IPS-18c (cell line): Measurements from ENCODE around the gene SCN9A.
"Not testable (repeated sequence)": the region's sequence is repeated elsewhere in the genome, so short reads cannot be mapped to it uniquely, and the experiment has no call there.

ENCODE experiments used
- H3K4me3 ChIP-seq: 2 replicates; pipeline ENCODE4 v1.7.0; 2013; ENCODE audit warnings: low read depth, mild to moderate bottlenecking, low read length, moderate library complexity; ENCODE audit not compliant: insufficient read depth
- H3K9me3 ChIP-seq: one replicate; pipeline ENCODE4 v1.6.1; 2013; ENCODE audit warnings: mild to moderate bottlenecking, low read length, moderate library complexity; ENCODE audit not compliant: control insufficient read depth, insufficient read depth

SCN9A gene

DNA sequence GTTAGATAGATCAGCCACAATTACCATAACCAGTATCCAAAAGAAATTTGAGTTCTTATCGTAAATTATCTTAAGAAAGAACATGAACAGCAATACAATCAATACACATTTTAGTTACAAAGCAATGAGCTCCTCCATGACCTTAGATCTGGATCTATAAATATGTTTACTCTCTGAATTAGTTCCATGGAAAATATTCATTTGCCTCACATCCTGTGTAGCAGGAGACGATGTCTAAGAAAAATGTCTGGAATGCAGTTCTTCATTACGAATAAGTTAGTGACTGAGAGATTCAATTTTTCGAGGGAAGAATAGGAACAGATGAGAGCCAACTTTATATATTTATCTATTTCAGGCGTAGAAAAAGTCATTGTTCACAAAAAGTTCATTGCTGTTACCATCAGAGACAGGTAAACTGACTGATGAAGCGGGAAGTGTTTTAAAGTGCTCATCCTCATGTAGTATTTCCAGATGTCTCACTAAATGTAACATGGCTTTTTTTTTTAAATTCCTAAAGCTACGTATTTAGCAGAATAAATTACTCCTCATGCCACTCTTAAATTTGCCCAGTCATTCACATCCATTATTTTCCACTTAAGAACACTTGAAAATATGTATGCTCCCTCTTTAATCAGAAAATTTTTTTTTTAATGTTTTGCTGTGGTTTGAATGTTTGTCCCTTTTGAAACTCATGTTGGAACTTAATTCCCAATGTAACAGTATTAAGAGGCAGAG lies 141.5 kb downstream of the SCN9A start:
- Histone ChIP-seq H3K9me3 (no peaks in the 10 kb centered on the region), H3K4me3 (no peak overlapping the region)

DNA sequence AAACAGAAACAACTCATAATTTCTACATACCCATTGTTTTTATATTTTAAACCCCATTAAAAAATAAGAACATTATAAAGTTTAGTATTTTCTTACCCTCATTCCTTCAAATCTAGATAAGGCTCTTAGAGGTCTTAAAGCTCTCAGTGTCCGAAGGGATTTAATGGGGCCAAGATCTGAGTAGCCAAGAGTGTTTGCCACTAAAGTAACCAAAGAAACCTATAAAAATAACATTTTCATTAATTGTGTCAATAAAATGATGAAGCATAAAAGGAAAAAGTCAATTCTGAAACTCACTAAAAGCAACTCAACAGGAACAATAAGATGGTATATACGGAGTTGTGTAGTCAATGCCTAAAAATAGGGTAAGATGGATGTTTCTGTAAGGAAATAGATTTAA lies 142.5 kb downstream of the SCN9A start:
- no peak overlapping the region for H3K4me3 ChIP-seq
- no peaks in the 10 kb centered on the region for H3K9me3 ChIP-seq

DNA sequence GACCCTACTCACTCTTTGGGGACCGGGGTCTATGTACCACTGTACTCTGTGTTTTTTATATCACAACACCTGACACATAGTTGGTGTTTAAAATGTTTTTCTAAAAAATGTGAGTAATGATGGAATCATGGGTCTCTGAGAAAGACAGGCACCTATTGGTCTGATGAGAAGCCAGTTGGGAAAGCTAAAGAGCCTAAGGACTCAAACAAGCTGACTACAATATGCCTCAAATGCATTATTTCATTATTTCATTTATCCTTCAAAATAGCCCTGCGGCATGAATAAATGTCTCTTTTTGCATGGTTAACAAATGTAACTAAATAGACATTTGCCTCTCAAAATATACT lies 145.0 kb downstream of the SCN9A start:
- H3K4me3 ChIP-seq, result no peak overlapping the region
- H3K9me3 ChIP-seq, result no peaks in the 10 kb centered on the region

DNA sequence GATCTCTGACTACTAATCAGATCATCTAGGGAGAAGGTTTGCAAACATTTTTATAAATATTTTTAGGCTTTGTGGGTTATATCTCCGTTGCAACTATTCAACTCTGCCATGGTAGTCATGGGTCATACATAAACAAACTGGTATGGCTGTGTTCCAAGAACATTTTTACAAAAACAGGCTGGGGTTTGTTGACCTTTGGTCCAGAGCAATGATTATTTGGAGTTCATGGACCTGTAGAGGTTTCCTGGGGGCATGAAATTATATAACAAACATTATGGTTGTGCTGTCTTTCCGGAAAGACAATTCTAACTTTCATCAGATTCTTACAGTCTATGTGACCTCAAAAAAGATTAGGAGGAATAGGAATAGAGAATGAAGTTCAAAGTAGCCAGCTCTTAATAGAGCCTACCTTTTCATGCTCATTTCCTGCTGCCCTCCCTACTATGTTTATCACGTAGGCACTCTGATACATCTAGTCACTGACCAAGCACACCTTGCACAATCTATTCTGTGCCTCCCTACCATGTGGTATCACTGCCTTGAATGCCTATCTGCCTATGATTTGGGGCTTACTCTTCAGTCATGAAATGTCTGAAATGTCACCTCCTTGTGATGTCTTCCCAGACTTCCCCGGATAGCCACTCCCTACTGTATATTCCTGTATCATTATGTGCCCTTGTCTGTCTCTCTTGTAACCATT lies 145.6 kb downstream of the SCN9A start:
- H3K9me3 ChIP-seq, result no peaks in the 10 kb centered on the region
- H3K4me3 ChIP-seq, result no peak overlapping the region

DNA sequence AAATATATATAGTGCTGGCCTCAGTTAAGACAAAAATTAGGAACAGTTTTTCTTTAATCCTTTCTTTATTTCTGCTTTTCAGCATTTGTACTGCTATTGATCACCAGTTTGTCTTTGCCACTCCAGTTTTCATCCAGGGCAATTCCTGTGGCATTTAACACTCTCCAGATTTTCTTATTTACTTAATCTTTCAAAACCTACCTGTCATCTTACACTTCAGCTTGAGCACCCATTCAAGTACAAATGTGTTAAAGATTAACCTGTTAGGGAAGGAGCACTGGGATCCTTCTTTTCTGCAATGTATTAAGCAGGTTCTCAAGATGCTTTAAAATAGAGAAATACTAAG lies 146.1 kb downstream of the SCN9A start:
- H3K9me3 ChIP-seq, result no peaks in the 10 kb centered on the region
- no peak overlapping the region for H3K4me3 ChIP-seq

DNA sequence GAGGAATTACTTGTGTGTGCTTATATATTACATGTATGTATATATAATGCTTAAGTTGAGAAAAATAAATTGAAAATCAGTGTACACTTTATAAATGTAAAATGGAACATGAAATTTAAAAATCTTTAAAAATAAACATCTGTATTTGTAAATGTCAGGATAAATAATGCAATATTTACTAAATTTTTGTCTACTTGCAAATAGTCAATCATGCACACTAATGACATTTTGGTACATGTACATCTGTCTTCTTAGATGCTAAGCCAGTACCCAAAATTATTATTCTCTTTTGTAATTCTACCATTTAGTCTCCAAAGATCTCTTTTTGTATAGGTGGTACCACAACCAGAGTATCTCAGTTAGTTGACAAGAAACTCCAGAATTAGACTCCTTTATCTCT lies 151.5 kb downstream of the SCN9A start:
- Histone ChIP-seq H3K9me3 (no peaks in the 10 kb centered on the region), H3K4me3 (no peak overlapping the region)

DNA sequence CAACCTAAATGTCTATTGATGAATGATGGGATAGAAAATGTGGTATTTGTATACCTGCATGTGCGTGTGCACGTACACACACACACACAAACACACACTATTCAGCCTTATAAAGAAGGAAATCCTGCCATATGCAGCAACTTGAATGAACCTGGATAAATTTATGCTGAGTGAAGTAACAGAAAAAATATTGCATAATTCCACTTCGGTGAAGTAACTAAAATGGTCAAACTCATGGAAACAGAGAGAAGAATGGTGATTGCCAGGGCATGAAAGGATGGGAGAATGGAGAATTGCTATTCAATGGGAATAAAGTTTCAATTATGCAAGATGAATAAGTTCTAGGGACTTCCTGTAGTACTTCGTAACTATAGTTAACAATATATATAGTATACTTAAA lies 152.4 kb downstream of the SCN9A start:
- Histone ChIP-seq H3K4me3 (no peak overlapping the region), H3K9me3 (no peaks in the 10 kb centered on the region)

DNA sequence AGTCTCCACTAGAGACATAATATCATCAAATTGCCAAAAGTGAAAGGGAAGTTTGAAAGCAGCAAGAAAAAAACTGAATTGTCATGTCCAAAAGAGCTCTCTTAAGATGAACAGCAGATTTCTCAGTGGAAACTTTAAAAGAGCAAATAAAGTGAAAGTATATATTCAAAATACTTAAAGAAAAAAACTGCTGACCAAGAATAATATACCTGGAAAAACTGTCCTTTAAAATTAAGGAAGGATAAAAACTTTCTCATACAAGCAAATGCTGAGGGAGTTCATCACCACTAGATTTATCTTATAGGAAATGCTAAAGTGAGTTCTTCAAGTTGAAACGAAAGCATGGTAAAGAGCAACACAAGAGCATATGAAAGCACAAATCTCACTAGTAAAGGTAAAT lies 164.7 kb downstream of the SCN9A start:
- H3K4me3 ChIP-seq, result no peak overlapping the region
- H3K9me3 ChIP-seq, result no peaks in the 10 kb centered on the region

DNA sequence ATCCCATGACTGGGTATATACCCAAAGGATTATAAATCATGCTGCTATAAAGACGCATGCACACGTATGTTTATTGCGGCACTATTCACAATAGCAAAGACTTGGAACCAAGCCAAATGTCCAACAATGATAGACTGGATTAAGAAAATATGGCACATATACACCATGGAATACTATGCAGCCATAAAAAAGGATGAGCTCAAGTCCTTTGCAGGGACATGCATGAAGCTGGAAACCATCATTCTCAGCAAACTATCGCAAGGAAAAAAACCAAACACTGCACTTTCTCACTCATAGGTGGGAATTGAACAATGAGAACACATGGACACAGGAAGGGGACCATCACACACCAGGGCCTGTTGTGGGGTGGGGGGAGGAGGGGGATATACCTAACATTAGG lies 165.8 kb downstream of the SCN9A start:
- not testable (repeated sequence) for H3K4me3 ChIP-seq, H3K9me3 ChIP-seq

DNA sequence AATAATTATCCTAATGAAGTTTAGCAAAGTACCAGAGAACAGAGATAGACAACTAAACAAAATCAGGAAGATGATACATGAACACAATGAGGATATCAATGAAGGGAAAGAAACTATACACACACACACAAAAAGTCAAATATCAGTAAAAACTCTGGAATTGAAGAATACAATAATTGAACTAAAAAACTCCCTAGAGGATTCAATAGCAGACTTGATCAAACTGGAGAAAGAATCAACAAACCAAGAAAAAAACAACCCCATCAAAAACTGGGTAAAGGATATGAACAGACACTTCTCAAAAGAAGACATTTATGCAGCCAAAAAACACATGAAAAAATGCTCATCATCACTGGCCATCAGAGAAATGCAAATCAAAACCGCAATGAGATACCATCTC lies 166.4 kb downstream of the SCN9A start:
- H3K4me3 ChIP-seq, H3K9me3 ChIP-seq: not testable (repeated sequence)

DNA sequence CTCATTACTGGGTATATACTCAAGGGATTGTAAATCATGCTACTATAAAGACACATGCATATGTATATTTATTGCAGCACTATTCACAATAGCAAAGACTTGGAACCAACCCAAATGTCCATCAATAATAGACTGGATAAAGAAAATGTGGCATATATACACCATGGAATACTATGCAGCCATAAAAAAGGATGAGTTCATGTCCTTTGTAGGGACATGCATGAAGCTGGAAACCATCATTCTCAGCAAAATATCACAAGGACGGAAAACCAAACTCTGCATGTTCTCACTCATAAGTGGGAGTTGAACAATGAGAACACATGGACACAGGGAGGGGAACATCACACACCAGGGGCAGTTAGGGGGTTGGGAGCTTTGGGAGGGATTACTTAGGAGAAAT lies 169.6 kb downstream of the SCN9A start:
- not testable (repeated sequence) for H3K9me3 ChIP-seq, H3K4me3 ChIP-seq

DNA sequence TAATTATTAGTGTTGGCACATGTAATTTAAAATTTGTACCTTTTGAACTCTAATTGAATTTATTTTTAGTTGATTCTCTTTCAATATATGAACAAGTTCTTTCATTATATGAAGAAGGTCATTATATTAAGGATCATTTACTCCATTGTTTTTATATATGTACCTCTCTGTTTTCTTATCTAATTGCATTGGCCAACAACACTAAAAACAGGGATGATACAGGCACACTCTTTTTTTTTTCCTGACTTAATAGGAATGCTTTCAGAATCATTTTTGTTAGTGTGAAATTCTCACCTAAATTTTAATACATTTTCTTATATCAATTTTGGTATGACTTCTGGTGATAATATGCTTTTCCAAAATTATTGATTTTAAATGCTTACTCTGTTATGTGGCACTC lies 173.0 kb downstream of the SCN9A start:
- Histone ChIP-seq H3K9me3 (no peaks in the 10 kb centered on the region), H3K4me3 (no peak overlapping the region)

DNA sequence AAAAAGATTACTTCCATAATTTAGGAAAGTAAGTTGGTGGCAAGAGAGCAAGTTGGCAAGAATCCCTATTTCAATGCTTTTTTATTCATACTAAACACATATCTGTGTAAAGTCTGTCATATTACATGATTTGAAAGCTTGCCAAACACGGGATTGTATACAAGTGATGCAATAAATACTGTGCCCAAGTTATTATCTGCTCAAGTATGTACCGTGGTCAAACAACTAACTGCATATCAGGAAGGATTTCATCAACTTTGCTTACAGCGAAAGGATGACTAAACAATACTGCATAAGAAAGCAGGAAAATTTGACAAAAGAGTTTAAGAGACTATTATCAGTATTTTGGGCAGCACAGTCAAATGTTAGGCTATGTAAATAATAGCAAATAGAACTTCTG lies 178.3 kb downstream of the SCN9A start:
- H3K4me3 ChIP-seq, result no peak overlapping the region
- no peaks in the 10 kb centered on the region for H3K9me3 ChIP-seq

DNA sequence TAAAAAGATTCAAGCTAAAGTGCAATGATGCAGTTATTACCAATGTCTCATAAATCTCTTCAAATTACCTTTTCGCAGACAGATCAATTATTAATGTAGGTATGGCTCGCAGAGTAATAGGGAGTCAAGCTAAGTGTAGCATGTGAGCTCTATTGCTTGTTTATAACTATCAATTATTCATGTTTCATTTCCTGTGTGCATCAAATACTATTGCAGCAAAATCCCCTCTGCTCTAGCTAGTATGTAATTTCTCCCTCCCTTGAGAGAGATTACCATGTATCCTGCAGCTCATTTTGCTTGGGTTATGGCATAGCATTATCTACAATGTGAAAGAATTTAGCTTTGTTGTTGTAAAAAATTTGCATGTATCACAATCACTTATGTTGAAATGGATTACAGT lies 182.3 kb downstream of the SCN9A start:
- H3K9me3 ChIP-seq, result no peaks in the 10 kb centered on the region
- no peak overlapping the region for H3K4me3 ChIP-seq

DNA sequence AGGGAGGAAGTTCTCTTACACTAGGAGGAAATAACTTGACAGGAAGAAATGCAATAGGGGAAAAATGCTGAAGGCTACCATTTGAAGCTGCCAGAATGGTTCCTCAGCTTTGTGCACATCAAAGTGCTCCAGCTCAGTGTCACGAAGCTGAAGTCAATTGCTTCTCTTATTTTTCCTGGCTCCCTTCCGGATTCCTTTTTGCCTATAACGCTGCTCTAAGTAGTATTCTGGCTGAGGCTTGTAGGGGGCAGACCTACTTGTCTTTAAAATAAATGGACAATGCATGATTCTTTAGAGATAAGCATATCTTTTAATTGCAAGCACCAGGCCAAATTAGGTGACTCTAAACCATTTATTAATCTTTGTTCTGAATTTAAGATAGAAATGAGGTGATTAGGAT lies 187.7 kb downstream of the SCN9A start:
- Histone ChIP-seq H3K4me3 (no peak overlapping the region), H3K9me3 (no peaks in the 10 kb centered on the region)

DNA sequence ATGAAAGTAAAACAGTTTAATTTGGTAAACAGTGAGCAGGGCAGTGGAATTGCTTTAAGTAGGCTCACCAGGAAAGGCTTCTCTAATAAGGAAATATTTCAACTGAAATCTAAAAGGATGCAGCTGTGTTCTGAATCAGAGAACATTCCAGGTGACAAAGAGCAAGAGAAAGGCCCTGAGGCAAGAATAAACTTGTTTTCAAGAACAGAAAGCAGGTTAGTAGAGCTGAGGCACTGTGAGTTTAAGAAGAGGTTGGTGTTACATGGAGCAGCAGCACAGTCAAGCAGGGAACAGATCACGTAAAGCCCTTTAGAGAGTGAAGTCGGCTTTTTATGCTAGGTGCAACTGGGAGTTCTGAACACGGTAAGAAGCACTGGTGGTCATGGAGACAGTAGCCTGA lies 191.0 kb downstream of the SCN9A start:
- Histone ChIP-seq H3K4me3 (no peak overlapping the region), H3K9me3 (no peaks in the 10 kb centered on the region)

DNA sequence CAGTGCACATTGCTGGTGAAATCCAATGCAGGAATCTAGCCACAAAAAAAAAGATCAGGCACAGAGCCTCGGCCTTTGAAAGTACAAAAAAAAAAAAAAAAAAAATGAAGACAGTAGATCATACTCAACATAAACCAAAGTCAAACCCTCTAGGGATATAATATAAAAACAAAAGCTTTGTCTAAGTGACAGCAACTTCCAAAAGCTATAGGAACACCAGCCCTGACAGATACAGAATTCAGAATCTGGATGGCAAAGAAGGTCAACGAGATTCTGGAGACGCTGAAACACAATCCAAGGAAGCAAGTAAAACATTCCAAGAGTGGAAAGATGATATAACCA lies 194.0 kb downstream of the SCN9A start:
- Histone ChIP-seq H3K4me3 (no peak overlapping the region), H3K9me3 (no peaks in the 10 kb centered on the region)

DNA sequence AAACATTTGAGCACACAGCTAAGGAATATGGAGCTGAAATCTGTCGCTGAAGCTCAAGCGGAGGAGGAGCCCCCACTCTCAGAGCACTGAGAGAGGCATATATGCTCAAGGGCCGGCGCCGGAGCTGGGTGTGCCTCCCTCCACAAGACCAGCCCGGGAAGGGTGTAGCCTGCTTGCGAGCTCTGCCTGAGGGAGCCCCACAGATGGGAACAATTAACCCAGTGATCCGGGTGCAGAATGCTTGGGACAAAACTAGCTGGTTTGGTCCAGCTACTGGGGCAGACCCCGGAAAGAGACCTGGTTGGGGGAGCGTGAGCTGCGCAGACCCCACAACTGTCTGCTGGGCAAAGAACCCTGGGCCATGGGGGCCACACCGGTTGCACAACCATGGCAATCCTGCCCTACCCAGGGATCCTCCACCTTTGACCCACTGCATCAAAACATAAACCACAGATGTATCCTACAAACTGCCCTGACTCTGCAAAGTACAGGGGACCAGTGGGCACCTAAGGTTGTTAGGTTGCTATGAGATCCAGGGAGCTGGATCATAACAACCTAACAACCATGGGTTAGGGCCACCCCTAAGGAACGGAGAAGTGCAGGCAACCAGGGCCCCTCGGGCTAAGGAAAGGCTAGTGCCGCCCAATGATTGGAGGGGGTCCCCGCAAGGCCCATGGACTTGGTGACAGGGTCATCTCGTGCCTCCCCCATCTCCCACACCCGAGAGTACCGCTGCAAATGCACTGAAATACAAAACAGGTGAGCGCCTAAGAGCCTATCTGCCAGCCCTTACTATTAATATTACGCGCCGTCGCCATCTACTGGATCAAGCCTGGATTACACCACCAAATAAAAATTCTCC lies 194.6 kb downstream of the SCN9A start:
- Histone ChIP-seq H3K4me3 (no peak overlapping the region), H3K9me3 (no peaks in the 10 kb centered on the region)
